GM23338 (cell line): ENCODE data around the gene TXN. TPM values are rescaled to one million over a fixed set of nuclear protein-coding genes. Genes with fewer than 3 reads are reported as not detected.

Experiments
- ATAC-seq: fragments of 200-7000 bp; cut with Tn5 transposase; 3 replicates; pipeline ENCODE4 v1.9.1; 2020
- DNase-seq: peaks from one replicate; pipeline ENCODE4 v3.0.0-alpha.2; 2015; ENCODE audit warnings: low spot score
- H2AFZ ChIP-seq: fragments of 200-600 bp; sonication (generic); 2 replicates; pipeline ENCODE4 v1.8.0; 2016; ENCODE audit warnings: antibody characterized with exemption, mild to moderate bottlenecking, moderate library complexity
- H3F3A ChIP-seq: fragments of 200-600 bp; sonication (generic); replicated peaks from 2 replicates; pipeline ENCODE4 v1.8.0; 2017; ENCODE audit warnings: antibody characterized with exemption, mixed run types, low read depth
- H3K27ac ChIP-seq: fragments of 200-600 bp; sonication (generic); 2 replicates; pipeline ENCODE4 v1.6.1; 2016; ENCODE audit warnings: low read depth
- H3K27me3 ChIP-seq: fragments of 200-600 bp; sonication (generic); 2 replicates; pipeline ENCODE4 v1.8.0; 2016; ENCODE audit warnings: mild to moderate bottlenecking, mixed run types, moderate library complexity; ENCODE audit not compliant: insufficient read depth
- H3K36me3 ChIP-seq: fragments of 200-600 bp; sonication (generic); 2 replicates; pipeline ENCODE4 v1.8.0; 2016; ENCODE audit warnings: mild to moderate bottlenecking; ENCODE audit not compliant: insufficient read depth
- H3K4me1 ChIP-seq: fragments of 200-600 bp; sonication (generic); 2 replicates; pipeline ENCODE4 v1.8.0; 2016; ENCODE audit warnings: mild to moderate bottlenecking, moderate library complexity; ENCODE audit not compliant: insufficient read depth
- H3K4me2 ChIP-seq: fragments of 200-600 bp; sonication (generic); 2 replicates; pipeline ENCODE4 v1.7.1; 2017; ENCODE audit warnings: mixed run types
- H3K4me3 ChIP-seq: fragments of 200-600 bp; sonication (generic); 2 replicates; pipeline ENCODE4 v1.6.1; 2016; ENCODE audit warnings: mixed run types
- H3K79me2 ChIP-seq: fragments of 200-600 bp; sonication (generic); replicated peaks from 2 replicates; pipeline ENCODE4 v1.8.0; 2017; ENCODE audit warnings: mild to moderate bottlenecking; ENCODE audit not compliant: insufficient read depth
- H3K9me2 ChIP-seq: fragments of 200-600 bp; sonication (generic); 2 replicates; pipeline ENCODE4 v1.8.0; 2017; ENCODE audit not compliant: insufficient read depth
- H4K20me1 ChIP-seq: fragments of 200-600 bp; sonication (generic); replicated peaks from 2 replicates; pipeline ENCODE4 v1.8.0; 2017; ENCODE audit warnings: mild to moderate bottlenecking; ENCODE audit not compliant: insufficient read depth
- H3K27ac Mint-ChIP-seq: 2 replicates; pipeline ENCODE4 v1.8.0; 2020; ENCODE audit warnings: inconsistent platforms, mild to moderate bottlenecking, moderate library complexity, mixed read lengths
- H3K27me3 Mint-ChIP-seq: 3 replicates; pipeline ENCODE4 v1.8.0; 2022; ENCODE audit warnings: low read depth, mild to moderate bottlenecking, moderate library complexity, mixed read lengths, inconsistent platforms; ENCODE audit not compliant: insufficient read depth, poor library complexity
- H3K36me3 Mint-ChIP-seq: 3 replicates; pipeline ENCODE4 v1.8.0; 2021; ENCODE audit warnings: low read depth, mild to moderate bottlenecking, inconsistent platforms, moderate library complexity, mixed read lengths
- H3K4me1 Mint-ChIP-seq: 3 replicates; pipeline ENCODE4 v1.8.0; 2020; ENCODE audit warnings: mild to moderate bottlenecking, inconsistent platforms, mixed read lengths
- H3K4me3 Mint-ChIP-seq: 3 replicates; pipeline ENCODE4 v1.8.0; 2021; ENCODE audit warnings: moderate library complexity, mild to moderate bottlenecking, inconsistent platforms, mixed read lengths
- H3K9me3 Mint-ChIP-seq: 3 replicates; pipeline ENCODE4 v1.8.0; 2020; ENCODE audit warnings: moderate library complexity, mild to moderate bottlenecking, inconsistent platforms, mixed read lengths
- CREB1 ChIP-seq: fragments of 250-450 bp; sonication (Bioruptor Pico); IDR thresholded peaks from 2 replicates; pipeline ENCODE4 v1.5.0; 2020; ENCODE audit warnings: low read depth, mild to moderate bottlenecking, moderate library complexity
- ZNF114 ChIP-seq: fragments of 250-450 bp; sonication (Bioruptor Pico); IDR thresholded peaks from 2 replicates; pipeline ENCODE4 v1.5.0; 2020; ENCODE audit warnings: mild to moderate bottlenecking, moderate library complexity
- polyA plus RNA-seq: library from polyadenylated mRNA; unstranded; fragments of >200 nt; fragmentation: Nextera tagmentation; extraction: Ambion mirVana; gene quantifications from 2 replicates; pipeline ENCODE4 v1.2.1, GENCODE V29; 2016
- total RNA-seq: library from RNA; depleted of rRNA; stranded (reverse); fragments of >200 nt; shearing (Covaris generic); gene quantifications from 2 replicates; pipeline ENCODE4 v1.2.3, GENCODE V29; 2014
- TF ChIP-seq, protein P1 (sequence below), 2 experiments: fragments of 200-600 bp in 1 of 2; sonication (generic) in 1 of 2; conservative IDR thresholded peaks; 2 replicates each; pipeline versions ENCODE4 v1.5.1 to v1.6.1; 2016 to 2017; ENCODE audit warnings: antibody characterized with exemption in 2 of 2, low read depth in 2 of 2, mild to moderate bottlenecking in 2 of 2, moderate library complexity in 1 of 2
- TF ChIP-seq, protein P2 (sequence below): IDR thresholded peaks from 2 replicates; pipeline ENCODE4 v1.6.1; 2016; ENCODE audit warnings: antibody characterized with exemption
- TF ChIP-seq, protein P3 (sequence below): IDR thresholded peaks from one replicate; pipeline ENCODE4 v1.6.1; 2018; ENCODE audit warnings: antibody characterized with exemption; ENCODE audit not compliant: unreplicated experiment
- TF ChIP-seq, protein P4 (sequence below): fragments of 250-450 bp; sonication (Bioruptor Pico); IDR thresholded peaks from 2 replicates; pipeline ENCODE4 v1.5.0; 2020; ENCODE audit warnings: mild to moderate bottlenecking, moderate library complexity

TXN gene
- total and polyA plus RNA-seq, 2 experiments from 2014 or later, result 177 to 1,031 TPM

DNA sequence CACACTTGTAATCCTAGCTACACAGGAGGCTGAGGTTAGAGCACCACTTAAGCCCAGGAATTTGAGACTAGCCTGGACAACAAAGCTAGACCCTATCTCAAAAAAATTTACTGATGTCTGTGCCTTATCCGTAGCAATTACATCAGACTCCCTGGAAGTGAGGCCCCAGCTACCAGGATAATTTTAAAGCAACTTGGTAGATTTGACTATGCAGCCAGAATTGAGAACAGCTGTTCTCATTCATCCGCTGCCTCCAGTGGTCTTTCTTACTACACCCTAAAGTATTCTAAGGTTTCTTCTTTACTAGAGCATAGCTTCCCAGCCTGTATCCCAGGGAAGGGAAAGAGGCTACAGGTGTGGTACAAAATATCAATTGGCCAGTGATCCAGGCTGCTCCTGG, 28.0 kb downstream of the TXN start:
- no peaks in the 10 kb centered on the region for H3K9me2 ChIP-seq
- no peaks in the 10 kb centered on the region for H3K36me3 ChIP-seq
- H2AFZ ChIP-seq, result no peak overlapping the region
- Mint-ChIP-seq H3K27me3 (peaks cover 2% of the 10 kb centered on the region), H3K4me3 (no peak overlapping the region), H3K27ac (no peak overlapping the region), H3K36me3 (no peaks in the 10 kb centered on the region), H3K9me3 (peaks cover 6% of the 10 kb centered on the region; the same call in 2 of the 3 replicates), H3K4me1 (peaks cover 8% of the 10 kb centered on the region; the same call in 2 of the 3 replicates)
- no peaks in the 10 kb centered on the region for H3K4me1 ChIP-seq
- no peaks in the 10 kb centered on the region for H3F3A ChIP-seq
- DNase-seq, result no peak
- H3K4me3 ChIP-seq, result no peak overlapping the region
- H3K79me2 ChIP-seq, result no peaks in the 10 kb centered on the region
- no peak for ATAC-seq
- TF ChIP-seq, protein P1, sequence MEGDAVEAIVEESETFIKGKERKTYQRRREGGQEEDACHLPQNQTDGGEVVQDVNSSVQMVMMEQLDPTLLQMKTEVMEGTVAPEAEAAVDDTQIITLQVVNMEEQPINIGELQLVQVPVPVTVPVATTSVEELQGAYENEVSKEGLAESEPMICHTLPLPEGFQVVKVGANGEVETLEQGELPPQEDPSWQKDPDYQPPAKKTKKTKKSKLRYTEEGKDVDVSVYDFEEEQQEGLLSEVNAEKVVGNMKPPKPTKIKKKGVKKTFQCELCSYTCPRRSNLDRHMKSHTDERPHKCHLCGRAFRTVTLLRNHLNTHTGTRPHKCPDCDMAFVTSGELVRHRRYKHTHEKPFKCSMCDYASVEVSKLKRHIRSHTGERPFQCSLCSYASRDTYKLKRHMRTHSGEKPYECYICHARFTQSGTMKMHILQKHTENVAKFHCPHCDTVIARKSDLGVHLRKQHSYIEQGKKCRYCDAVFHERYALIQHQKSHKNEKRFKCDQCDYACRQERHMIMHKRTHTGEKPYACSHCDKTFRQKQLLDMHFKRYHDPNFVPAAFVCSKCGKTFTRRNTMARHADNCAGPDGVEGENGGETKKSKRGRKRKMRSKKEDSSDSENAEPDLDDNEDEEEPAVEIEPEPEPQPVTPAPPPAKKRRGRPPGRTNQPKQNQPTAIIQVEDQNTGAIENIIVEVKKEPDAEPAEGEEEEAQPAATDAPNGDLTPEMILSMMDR (conservative IDR thresholded peaks at IDR 0.05; ENCODE audit: low read depth in 2 of 2), result no peak
- no peak overlapping the region for H3K27ac ChIP-seq
- no peaks in the 10 kb centered on the region for H4K20me1 ChIP-seq
- no peak overlapping the region for H3K4me2 ChIP-seq
- H3K27me3 ChIP-seq, result no peaks in the 10 kb centered on the region

DNA sequence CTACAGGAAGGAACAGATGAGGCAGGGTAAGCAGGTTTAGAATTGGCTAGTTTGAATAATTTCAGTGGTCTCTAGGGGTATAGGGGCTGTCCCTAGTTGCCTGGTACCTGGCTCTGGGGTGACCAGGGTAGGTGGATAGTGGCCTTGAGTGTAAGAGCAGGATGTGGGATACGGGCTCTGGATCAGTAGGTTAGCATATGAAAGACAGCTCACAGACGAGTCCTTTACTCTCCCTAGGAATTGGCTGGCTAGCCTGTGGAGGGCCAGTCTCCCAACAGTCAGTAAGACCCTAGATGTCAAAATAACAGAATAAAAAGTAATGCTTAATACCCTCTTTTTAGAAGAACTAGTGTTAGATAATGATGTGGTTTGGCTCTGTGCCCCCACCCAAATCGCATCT, 31.7 kb downstream of the TXN start:
- Histone ChIP-seq H4K20me1 (no peaks in the 10 kb centered on the region), H3K79me2 (no peaks in the 10 kb centered on the region), H3K27me3 (no peaks in the 10 kb centered on the region), H3K4me1 (no peaks in the 10 kb centered on the region), H3K4me3 (no peak overlapping the region), H3K4me2 (no peak overlapping the region), H3K36me3 (no peaks in the 10 kb centered on the region), H3K27ac (no peak overlapping the region), H3K9me2 (no peaks in the 10 kb centered on the region), H2AFZ (no peak overlapping the region), H3F3A (no peaks in the 10 kb centered on the region)
- no peaks in the 10 kb centered on the region for H3K36me3 Mint-ChIP-seq
- DNase-seq (peak; percentile 36), ATAC-seq (peak; percentile 85)
- no peaks in the 10 kb centered on the region for H3K27me3 Mint-ChIP-seq
- H3K4me3 Mint-ChIP-seq, result no peak overlapping the region
- no peak overlapping the region for H3K27ac Mint-ChIP-seq
- H3K9me3 Mint-ChIP-seq, result peaks cover 5% of the 10 kb centered on the region; the same call in 2 of the 3 replicates
- H3K4me1 Mint-ChIP-seq, result peaks cover 8% of the 10 kb centered on the region; the same call in 2 of the 3 replicates
- TF ChIP-seq CREB1 (CRISPR knock-in tag), result no peak
- no peak for TF ChIP-seq ZNF114 (CRISPR knock-in tag)
- TF ChIP-seq, protein P2, sequence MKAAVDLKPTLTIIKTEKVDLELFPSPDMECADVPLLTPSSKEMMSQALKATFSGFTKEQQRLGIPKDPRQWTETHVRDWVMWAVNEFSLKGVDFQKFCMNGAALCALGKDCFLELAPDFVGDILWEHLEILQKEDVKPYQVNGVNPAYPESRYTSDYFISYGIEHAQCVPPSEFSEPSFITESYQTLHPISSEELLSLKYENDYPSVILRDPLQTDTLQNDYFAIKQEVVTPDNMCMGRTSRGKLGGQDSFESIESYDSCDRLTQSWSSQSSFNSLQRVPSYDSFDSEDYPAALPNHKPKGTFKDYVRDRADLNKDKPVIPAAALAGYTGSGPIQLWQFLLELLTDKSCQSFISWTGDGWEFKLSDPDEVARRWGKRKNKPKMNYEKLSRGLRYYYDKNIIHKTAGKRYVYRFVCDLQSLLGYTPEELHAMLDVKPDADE, result no peak
- TF ChIP-seq, protein P3, sequence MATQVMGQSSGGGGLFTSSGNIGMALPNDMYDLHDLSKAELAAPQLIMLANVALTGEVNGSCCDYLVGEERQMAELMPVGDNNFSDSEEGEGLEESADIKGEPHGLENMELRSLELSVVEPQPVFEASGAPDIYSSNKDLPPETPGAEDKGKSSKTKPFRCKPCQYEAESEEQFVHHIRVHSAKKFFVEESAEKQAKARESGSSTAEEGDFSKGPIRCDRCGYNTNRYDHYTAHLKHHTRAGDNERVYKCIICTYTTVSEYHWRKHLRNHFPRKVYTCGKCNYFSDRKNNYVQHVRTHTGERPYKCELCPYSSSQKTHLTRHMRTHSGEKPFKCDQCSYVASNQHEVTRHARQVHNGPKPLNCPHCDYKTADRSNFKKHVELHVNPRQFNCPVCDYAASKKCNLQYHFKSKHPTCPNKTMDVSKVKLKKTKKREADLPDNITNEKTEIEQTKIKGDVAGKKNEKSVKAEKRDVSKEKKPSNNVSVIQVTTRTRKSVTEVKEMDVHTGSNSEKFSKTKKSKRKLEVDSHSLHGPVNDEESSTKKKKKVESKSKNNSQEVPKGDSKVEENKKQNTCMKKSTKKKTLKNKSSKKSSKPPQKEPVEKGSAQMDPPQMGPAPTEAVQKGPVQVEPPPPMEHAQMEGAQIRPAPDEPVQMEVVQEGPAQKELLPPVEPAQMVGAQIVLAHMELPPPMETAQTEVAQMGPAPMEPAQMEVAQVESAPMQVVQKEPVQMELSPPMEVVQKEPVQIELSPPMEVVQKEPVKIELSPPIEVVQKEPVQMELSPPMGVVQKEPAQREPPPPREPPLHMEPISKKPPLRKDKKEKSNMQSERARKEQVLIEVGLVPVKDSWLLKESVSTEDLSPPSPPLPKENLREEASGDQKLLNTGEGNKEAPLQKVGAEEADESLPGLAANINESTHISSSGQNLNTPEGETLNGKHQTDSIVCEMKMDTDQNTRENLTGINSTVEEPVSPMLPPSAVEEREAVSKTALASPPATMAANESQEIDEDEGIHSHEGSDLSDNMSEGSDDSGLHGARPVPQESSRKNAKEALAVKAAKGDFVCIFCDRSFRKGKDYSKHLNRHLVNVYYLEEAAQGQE, result no peak
- TF ChIP-seq, protein P1 (conservative IDR thresholded peaks at IDR 0.05; ENCODE audit: low read depth in 2 of 2), result no peak
- TF ChIP-seq, protein P4, sequence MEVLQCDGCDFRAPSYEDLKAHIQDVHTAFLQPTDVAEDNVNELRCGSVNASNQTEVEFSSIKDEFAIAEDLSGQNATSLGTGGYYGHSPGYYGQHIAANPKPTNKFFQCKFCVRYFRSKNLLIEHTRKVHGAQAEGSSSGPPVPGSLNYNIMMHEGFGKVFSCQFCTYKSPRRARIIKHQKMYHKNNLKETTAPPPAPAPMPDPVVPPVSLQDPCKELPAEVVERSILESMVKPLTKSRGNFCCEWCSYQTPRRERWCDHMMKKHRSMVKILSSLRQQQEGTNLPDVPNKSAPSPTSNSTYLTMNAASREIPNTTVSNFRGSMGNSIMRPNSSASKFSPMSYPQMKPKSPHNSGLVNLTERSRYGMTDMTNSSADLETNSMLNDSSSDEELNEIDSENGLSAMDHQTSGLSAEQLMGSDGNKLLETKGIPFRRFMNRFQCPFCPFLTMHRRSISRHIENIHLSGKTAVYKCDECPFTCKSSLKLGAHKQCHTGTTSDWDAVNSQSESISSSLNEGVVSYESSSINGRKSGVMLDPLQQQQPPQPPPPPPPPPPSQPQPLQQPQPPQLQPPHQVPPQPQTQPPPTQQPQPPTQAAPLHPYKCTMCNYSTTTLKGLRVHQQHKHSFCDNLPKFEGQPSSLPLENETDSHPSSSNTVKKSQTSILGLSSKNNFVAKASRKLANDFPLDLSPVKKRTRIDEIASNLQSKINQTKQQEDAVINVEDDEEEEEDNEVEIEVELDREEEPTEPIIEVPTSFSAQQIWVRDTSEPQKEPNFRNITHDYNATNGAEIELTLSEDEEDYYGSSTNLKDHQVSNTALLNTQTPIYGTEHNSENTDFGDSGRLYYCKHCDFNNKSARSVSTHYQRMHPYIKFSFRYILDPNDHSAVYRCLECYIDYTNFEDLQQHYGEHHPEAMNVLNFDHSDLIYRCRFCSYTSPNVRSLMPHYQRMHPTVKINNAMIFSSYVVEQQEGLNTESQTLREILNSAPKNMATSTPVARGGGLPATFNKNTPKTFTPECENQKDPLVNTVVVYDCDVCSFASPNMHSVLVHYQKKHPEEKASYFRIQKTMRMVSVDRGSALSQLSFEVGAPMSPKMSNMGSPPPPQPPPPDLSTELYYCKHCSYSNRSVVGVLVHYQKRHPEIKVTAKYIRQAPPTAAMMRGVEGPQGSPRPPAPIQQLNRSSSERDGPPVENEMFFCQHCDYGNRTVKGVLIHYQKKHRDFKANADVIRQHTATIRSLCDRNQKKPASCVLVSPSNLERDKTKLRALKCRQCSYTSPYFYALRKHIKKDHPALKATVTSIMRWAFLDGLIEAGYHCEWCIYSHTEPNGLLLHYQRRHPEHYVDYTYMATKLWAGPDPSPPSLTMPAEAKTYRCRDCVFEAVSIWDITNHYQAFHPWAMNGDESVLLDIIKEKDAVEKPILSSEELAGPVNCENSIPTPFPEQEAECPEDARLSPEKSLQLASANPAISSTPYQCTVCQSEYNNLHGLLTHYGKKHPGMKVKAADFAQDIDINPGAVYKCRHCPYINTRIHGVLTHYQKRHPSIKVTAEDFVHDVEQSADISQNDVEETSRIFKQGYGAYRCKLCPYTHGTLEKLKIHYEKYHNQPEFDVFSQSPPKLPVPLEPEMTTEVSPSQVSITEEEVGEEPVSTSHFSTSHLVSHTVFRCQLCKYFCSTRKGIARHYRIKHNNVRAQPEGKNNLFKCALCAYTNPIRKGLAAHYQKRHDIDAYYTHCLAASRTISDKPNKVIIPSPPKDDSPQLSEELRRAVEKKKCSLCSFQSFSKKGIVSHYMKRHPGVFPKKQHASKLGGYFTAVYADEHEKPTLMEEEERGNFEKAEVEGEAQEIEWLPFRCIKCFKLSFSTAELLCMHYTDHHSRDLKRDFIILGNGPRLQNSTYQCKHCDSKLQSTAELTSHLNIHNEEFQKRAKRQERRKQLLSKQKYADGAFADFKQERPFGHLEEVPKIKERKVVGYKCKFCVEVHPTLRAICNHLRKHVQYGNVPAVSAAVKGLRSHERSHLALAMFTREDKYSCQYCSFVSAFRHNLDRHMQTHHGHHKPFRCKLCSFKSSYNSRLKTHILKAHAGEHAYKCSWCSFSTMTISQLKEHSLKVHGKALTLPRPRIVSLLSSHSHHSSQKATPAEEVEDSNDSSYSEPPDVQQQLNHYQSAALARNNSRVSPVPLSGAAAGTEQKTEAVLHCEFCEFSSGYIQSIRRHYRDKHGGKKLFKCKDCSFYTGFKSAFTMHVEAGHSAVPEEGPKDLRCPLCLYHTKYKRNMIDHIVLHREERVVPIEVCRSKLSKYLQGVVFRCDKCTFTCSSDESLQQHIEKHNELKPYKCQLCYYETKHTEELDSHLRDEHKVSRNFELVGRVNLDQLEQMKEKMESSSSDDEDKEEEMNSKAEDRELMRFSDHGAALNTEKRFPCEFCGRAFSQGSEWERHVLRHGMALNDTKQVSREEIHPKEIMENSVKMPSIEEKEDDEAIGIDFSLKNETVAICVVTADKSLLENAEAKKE (CRISPR knock-in tag), result no peak
